ENCODE data around the gene KBTBD7.

Gene KBTBD7

GRCh38 chr13:41206467-41206866 lies 12.1 kb upstream of the KBTBD7 start:
- Histone ChIP-seq H3K9me3 (ENCODE audit: control insufficient read depth, insufficient read depth, low read depth, low read length) (no peaks in the 10 kb centered on the region), H3K4me1 (ENCODE audit: control insufficient read depth, insufficient read depth, low read length) (no peaks in the 10 kb centered on the region), H3K4me3 (ENCODE audit: low read depth, low read length) (no peak overlapping the region), H3K36me3 (ENCODE audit: control insufficient read depth in 2 of 2, insufficient read depth in 1 of 2, low read length in 2 of 2) (no peaks in the 10 kb centered on the region), H3K27ac (ENCODE audit: extremely low read depth, low read depth, low read length) (no peak overlapping the region)
- ChIA-PET POLR2A (no interaction called here), CTCF (no interaction called here)
- TF ChIP-seq ZSCAN23 (tag by site-specific recombination; IDR thresholded peaks at IDR 0.05), result no peak
- no peak for TF ChIP-seq OSR2 (tag by site-specific recombination; IDR thresholded peaks at IDR 0.05)
- TF ChIP-seq ZNF558 (tag by site-specific recombination; IDR thresholded peaks at IDR 0.05), result no peak
- no peak for TF ChIP-seq ZNF707 (tag by site-specific recombination; IDR thresholded peaks at IDR 0.05)
- no peak for TF ChIP-seq TCF7L2 (IDR thresholded peaks at IDR 0.05; ENCODE audit: borderline replicate concordance, low read depth, low read length)
- no peak for TF ChIP-seq ZNF488 (tag by site-specific recombination; IDR thresholded peaks at IDR 0.05)
- no peak for TF ChIP-seq ZNF654 (tag by site-specific recombination; IDR thresholded peaks at IDR 0.05; ENCODE audit: low read depth)
- no peak for TF ChIP-seq HOXA7 (CRISPR knock-in tag; IDR thresholded peaks at IDR 0.05; ENCODE audit: borderline replicate concordance)
- TF ChIP-seq ATF2 (tag by site-specific recombination; IDR thresholded peaks at IDR 0.05; ENCODE audit: low read depth), result no peak
- no peak for TF ChIP-seq HIC1 (tag by site-specific recombination; IDR thresholded peaks at IDR 0.05)
- TF ChIP-seq ZNF223 (tag by site-specific recombination; IDR thresholded peaks at IDR 0.05), result no peak
- no peak for TF ChIP-seq ZNF830 (tag by site-specific recombination; IDR thresholded peaks at IDR 0.05; ENCODE audit: low read depth)

GRCh38 chr13:41203810-41204209 lies 9.4 kb upstream of the KBTBD7 start:
- TF ChIP-seq ZNF155 (tag by site-specific recombination; IDR thresholded peaks at IDR 0.05) (no peak), TRIM28 (IDR thresholded peaks at IDR 0.05; ENCODE audit: borderline replicate concordance, low read length) (no peak), MZF1 (tag by site-specific recombination; IDR thresholded peaks at IDR 0.05; ENCODE audit: borderline replicate concordance) (no peak), ZSCAN30 (tag by site-specific recombination; IDR thresholded peaks at IDR 0.05) (no peak), REST (tag by site-specific recombination; IDR thresholded peaks at IDR 0.05) (no peak), ZNF394 (tag by site-specific recombination; IDR thresholded peaks at IDR 0.05; ENCODE audit: borderline replicate concordance) (no peak), SCRT1 (tag by site-specific recombination; IDR thresholded peaks at IDR 0.05; ENCODE audit: borderline replicate concordance) (no peak), ZNF174 (tag by site-specific recombination; IDR thresholded peaks at IDR 0.05) (no peak), ZNF248 (tag by site-specific recombination; IDR thresholded peaks at IDR 0.05) (no peak), ZBTB20 (tag by site-specific recombination; IDR thresholded peaks at IDR 0.05) (no peak), SP3 (tag by site-specific recombination; IDR thresholded peaks at IDR 0.05) (no peak), PRDM4 (tag by site-specific recombination; IDR thresholded peaks at IDR 0.05) (no peak), ZNF335 (tag by site-specific recombination; conservative IDR thresholded peaks at IDR 0.05) (no peak), PRDM1 (tag by site-specific recombination; IDR thresholded peaks at IDR 0.05) (no peak)
- Histone ChIP-seq H3K27ac (ENCODE audit: extremely low read depth, low read depth, low read length) (no peak overlapping the region), H3K9me3 (ENCODE audit: control insufficient read depth, insufficient read depth, low read depth, low read length) (no peaks in the 10 kb centered on the region), H3K4me3 (ENCODE audit: low read depth, low read length) (no peak overlapping the region), H3K36me3 (ENCODE audit: control insufficient read depth in 2 of 2, insufficient read depth in 1 of 2, low read length in 2 of 2) (no peaks in the 10 kb centered on the region), H3K4me1 (ENCODE audit: control insufficient read depth, insufficient read depth, low read length) (no peaks in the 10 kb centered on the region)
- POLR2A ChIA-PET, result no interaction called here
- CTCF ChIA-PET, result interaction anchor here (1.8 kb wide), 1 partner anchor 19 kb away, joined by 4 read pairs; no protein-coding TSS in a partner anchor

All from HEK293 (cell line).